HL-60 (cell line): ENCODE data around the gene STT3B.
A peak's percentile ranks its signal among the peaks of the same experiment; 100 is the strongest.

Experiments
- DNase-seq, 2 experiments: peaks; one replicate each; pipeline ENCODE4 v3.0.0-alpha.2; 2010 to 2020; ENCODE audit warnings: low read depth in 1 of 2, low spot score in 1 of 2
- H3K27ac ChIP-seq: fragments of 250-450 bp; sonication (Bioruptor Pico); replicated peaks from 2 replicates; pipeline ENCODE4 v1.5.1; 2020; ENCODE audit warnings: mild to moderate bottlenecking, moderate library complexity
- H3K27me3 ChIP-seq: fragments of 250-450 bp; sonication (Bioruptor Pico); 2 replicates; pipeline ENCODE4 v1.5.1; 2021; ENCODE audit warnings: mild to moderate bottlenecking, moderate library complexity; ENCODE audit not compliant: insufficient read depth, poor library complexity, severe bottlenecking
- H3K4me3 ChIP-seq: replicated peaks from 2 replicates; pipeline ENCODE4 v1.5.1; 2011; ENCODE audit warnings: mild to moderate bottlenecking, control low read depth, low read length; ENCODE audit not compliant: insufficient read depth
- GABPA ChIP-seq: IDR thresholded peaks from 2 replicates; pipeline ENCODE4 v1.6.1; 2012; ENCODE audit warnings: low read depth
- POLR2AphosphoS5 ChIP-seq: IDR thresholded peaks from 2 replicates; pipeline ENCODE4 v1.6.1; 2012; ENCODE audit warnings: low read depth
- REST ChIP-seq: IDR thresholded peaks from 2 replicates; pipeline ENCODE4 v1.6.1; 2012; ENCODE audit warnings: low read depth; ENCODE audit not compliant: insufficient replicate concordance
- SPI1 ChIP-seq: IDR thresholded peaks from 2 replicates; pipeline ENCODE4 v1.6.1; 2012; ENCODE audit warnings: low read depth, mild to moderate bottlenecking, borderline replicate concordance
- TF ChIP-seq, protein P1 (sequence below): IDR thresholded peaks from one replicate; pipeline ENCODE4 v1.5.1; 2011; ENCODE audit warnings: low read length, control low read depth, inconsistent platforms; ENCODE audit not compliant: insufficient read depth

The STT3B gene

DNA sequence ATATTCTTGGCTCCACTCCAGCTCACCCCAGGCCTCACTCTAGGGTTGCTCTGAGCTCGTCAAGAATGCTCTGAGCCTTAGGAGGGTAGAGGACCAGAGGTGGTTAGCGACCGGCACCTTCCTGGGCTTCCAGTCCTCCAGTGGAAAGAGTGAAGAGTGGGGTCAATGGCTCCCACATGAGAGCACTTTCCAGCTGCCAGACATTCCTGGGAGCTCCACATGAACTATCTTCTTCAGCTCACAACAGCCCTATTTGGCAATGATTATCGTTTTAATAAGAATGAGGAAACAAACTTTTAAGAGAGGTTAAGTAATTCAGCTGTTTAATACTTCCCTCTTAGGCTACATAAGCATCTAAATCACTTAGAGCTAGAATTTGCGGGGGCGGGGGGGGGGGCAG lies 139.3 kb downstream of the STT3B start:
- peak; percentile 16 to 38 for DNase-seq
- no peaks in the 10 kb centered on the region for H3K27me3 ChIP-seq
- TF ChIP-seq SPI1 (no peak), POLR2AphosphoS5 (no peak), REST (no peak), GABPA (no peak)
- TF ChIP-seq, protein P1, sequence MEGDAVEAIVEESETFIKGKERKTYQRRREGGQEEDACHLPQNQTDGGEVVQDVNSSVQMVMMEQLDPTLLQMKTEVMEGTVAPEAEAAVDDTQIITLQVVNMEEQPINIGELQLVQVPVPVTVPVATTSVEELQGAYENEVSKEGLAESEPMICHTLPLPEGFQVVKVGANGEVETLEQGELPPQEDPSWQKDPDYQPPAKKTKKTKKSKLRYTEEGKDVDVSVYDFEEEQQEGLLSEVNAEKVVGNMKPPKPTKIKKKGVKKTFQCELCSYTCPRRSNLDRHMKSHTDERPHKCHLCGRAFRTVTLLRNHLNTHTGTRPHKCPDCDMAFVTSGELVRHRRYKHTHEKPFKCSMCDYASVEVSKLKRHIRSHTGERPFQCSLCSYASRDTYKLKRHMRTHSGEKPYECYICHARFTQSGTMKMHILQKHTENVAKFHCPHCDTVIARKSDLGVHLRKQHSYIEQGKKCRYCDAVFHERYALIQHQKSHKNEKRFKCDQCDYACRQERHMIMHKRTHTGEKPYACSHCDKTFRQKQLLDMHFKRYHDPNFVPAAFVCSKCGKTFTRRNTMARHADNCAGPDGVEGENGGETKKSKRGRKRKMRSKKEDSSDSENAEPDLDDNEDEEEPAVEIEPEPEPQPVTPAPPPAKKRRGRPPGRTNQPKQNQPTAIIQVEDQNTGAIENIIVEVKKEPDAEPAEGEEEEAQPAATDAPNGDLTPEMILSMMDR, result no peak
- H3K27ac ChIP-seq, result no peak overlapping the region
- no peak overlapping the region for H3K4me3 ChIP-seq

- no peak overlapping the region for H3K27ac ChIP-seq
- TF ChIP-seq GABPA (no peak), REST (no peak)
- DNase-seq, result no peak
- no peaks in the 10 kb centered on the region for H3K27me3 ChIP-seq
- no peak overlapping the region for H3K4me3 ChIP-seq
These were observed 141.2 kb downstream of the STT3B start for GRCh38 chr3:31673950-31674349.

DNA sequence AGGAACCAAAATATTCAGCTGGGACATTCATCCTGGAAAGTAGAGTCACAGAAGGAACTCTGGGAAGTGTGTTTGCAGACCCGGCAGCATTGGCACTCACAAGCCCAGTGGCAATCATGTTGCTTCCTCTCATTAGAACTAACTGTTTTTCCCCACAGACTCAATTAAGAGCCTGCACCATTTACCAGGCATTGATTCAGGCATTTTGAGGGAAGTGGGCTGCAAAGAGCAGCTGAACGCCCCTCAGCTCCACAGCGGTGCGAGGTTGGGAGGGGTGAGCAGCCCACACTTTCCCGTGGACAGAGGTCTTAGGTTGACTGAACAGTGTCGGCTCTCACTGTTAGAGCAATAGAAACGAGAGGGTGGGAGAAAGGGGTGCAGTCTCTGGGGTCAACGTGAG lies 143.8 kb downstream of the STT3B start:
- TF ChIP-seq SPI1 (no peak), REST (no peak), POLR2AphosphoS5 (no peak), GABPA (no peak)
- TF ChIP-seq, protein P1, result no peak

More for the DNA sequence above, 143.8 kb downstream of the STT3B start:
- no peak for DNase-seq
- Histone ChIP-seq H3K4me3 (no peak overlapping the region), H3K27me3 (no peaks in the 10 kb centered on the region), H3K27ac (no peak overlapping the region)
